ENCODE results near the gene CLDN6.
A peak's percentile ranks its signal among the peaks of the same experiment; 100 is the strongest.
"Not testable (repeated sequence)": the region's sequence is repeated elsewhere in the genome, so short reads cannot be mapped to it uniquely, and the experiment has no call there.

CLDN6 gene

DNA sequence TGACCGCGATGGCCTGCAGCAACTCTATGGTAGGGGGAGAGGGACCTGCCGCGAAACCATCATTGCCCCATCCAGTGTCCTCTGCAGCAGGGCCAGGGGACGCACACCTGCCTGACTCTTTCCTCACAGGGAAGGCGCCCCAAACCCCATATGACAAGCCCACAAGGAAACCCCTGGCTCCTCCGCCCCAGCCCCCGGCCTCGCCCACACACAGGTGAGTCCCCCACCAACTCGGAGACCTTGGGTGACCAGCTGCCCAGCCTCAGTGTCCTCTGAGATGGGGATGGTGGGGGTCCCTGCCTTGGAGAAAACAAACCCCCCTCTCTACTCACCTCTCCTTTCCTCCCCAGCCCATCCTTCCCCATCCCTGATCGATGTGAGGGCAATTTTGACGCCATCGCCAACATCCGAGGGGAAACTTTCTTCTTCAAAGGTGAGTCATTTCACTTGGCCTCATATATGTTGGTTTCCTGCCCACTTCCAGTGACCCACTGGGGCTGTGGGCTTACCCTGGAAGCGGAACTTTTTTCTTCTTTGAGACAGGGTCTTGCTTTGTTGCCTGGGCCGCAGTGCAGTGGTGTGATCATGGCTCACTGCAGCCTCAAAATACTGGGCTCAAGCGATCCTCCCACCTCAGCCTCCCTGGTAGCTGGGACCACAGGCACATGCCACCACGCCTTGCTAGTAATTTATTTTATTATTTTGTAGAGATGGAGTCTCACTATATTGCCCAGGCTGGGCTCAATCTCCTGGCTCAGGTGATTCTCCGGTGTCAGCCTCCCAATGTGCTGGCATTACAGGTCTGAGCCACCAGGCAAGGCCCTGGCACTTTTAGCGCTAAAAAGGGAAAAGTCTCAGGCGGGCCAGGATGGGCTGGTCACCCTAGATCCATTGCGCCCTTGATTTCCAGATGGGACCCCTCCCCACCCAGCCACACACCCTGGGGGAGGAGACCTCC lies 39.5 kb upstream of the CLDN6 start:
- no peaks in the 10 kb centered on the region for H3K9me3 ChIP-seq
- peaks cover 63% of the 10 kb centered on the region for H3K36me3 ChIP-seq
- no peaks in the 10 kb centered on the region for H3K27me3 ChIP-seq
- H3K4me1 ChIP-seq (ENCODE audit: control insufficient read depth in 1 of 2, insufficient read depth in 1 of 2, low read depth in 1 of 2, low read length in 1 of 2): peaks cover 91 to 97% of the 10 kb centered on the region in 2 experiments
- peak overlapping the region; percentile 94 for H3K27ac ChIP-seq
- TF ChIP-seq CTCF (IDR thresholded peaks at IDR 0.05): no peak
- peak overlapping the region; percentile 98 to 99 for H3K4me3 ChIP-seq (ENCODE audit: low read depth in 1 of 2, low read length in 1 of 2)

- Histone ChIP-seq H3K27me3 (no peaks in the 10 kb centered on the region), H3K27ac (peak overlapping the region; percentile 94), H3K9me3 (no peaks in the 10 kb centered on the region), H3K36me3 (peaks cover 72% of the 10 kb centered on the region), H3K4me1 (ENCODE audit: control insufficient read depth in 1 of 2, insufficient read depth in 1 of 2, low read depth in 1 of 2, low read length in 1 of 2) (peaks cover 90 to 97% of the 10 kb centered on the region in 2 experiments), H3K4me3 (ENCODE audit: low read depth in 1 of 2, low read length in 1 of 2) (peak overlapping the region; percentile 98 to 99)
- no peak for TF ChIP-seq CTCF (IDR thresholded peaks at IDR 0.05)
Observed at GRCh38 chr16:3056336-3057180, 38.6 kb upstream of the CLDN6 start.

DNA sequence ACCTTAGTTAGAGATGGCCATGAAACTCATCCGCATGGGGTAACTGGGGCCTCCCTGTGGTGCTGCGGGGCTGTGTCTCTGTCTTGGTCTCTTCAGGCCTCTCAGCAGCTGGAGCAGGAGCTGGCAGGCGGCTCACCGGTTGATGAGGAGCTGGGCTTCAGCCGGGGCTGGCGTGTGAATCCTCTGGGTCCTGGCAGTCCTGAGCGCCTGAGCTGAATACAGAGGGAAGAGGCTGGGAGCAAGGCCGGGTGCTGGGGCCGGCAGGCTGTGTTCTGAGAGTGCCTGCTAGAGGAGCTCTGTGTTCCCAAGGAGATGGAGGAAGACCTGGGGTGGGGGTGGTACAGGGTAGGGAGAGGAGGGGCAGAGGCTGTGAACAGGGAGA lies 37.7 kb upstream of the CLDN6 start:
- peaks cover 78% of the 10 kb centered on the region for H3K36me3 ChIP-seq
- H3K4me1 ChIP-seq (ENCODE audit: control insufficient read depth in 1 of 2, insufficient read depth in 1 of 2, low read depth in 1 of 2, low read length in 1 of 2): peaks cover 92 to 97% of the 10 kb centered on the region in 2 experiments
- H3K9me3 ChIP-seq, H3K27me3 ChIP-seq: not testable (repeated sequence)
- H3K27ac ChIP-seq: peak overlapping the region; percentile 94
- H3K4me3 ChIP-seq (ENCODE audit: low read depth in 1 of 2, low read length in 1 of 2): peak overlapping the region; percentile 98 to 99

DNA sequence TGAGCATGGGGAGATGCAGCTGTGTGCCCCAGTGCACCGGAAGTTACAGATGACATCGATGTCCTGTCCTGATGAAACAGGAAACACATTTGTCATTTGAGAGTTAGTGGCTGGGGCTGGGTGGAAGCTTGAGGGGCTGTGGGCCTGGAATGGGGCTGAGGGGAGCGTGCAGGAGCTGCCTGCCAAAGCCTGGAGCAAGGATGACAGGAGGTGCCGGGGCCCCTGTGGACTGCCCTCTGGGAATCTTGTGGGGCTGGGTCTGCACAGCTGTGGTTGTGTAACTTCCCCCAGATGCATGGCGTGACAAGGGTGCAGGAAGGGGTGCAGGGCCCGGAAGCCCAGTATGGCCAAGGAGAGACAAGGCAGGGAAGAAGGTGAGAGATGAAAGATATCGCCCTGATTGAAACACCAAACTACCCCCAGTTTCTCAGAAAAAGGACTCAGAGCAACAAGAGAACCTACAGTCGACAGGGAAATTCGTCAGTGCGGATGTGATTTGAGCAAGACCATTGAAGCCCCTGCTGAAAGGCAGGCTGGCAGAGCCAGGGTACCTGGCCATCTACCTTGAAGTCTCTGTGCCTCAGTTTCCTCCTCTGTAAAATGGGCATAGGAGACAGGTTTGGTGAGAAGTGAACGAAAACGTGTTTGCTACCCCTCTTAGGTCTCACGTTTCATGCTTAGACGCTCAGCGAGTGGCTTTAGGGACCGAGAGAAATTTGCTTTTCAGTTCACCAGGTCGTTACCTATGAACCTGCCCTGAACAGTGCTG lies 37.2 kb upstream of the CLDN6 start:
- Histone ChIP-seq H3K4me3 (ENCODE audit: low read depth in 1 of 2, low read length in 1 of 2) (peak overlapping the region; percentile 98 to 99), H3K36me3 (peaks cover 78% of the 10 kb centered on the region), H3K27ac (peak overlapping the region; percentile 94), H3K9me3 (no peaks in the 10 kb centered on the region), H3K4me1 (ENCODE audit: control insufficient read depth in 1 of 2, insufficient read depth in 1 of 2, low read depth in 1 of 2, low read length in 1 of 2) (peaks cover 92 to 97% of the 10 kb centered on the region in 2 experiments), H3K27me3 (no peaks in the 10 kb centered on the region)
- no peak for TF ChIP-seq CTCF (IDR thresholded peaks at IDR 0.05)

GRCh38 chr16:3053330-3053710 lies 35.3 kb upstream of the CLDN6 start:
- peaks cover 78% of the 10 kb centered on the region for H3K36me3 ChIP-seq
- H3K9me3 ChIP-seq, H3K27me3 ChIP-seq: not testable (repeated sequence)
- TF ChIP-seq CTCF (IDR thresholded peaks at IDR 0.05): peak; percentile 15
- H3K4me1 ChIP-seq (ENCODE audit: control insufficient read depth in 1 of 2, insufficient read depth in 1 of 2, low read depth in 1 of 2, low read length in 1 of 2): peaks cover 95 to 99% of the 10 kb centered on the region in 2 experiments
- H3K27ac ChIP-seq: peak overlapping the region; percentile 94
- H3K4me3 ChIP-seq (ENCODE audit: low read depth in 1 of 2, low read length in 1 of 2): peak overlapping the region; percentile 99

DNA sequence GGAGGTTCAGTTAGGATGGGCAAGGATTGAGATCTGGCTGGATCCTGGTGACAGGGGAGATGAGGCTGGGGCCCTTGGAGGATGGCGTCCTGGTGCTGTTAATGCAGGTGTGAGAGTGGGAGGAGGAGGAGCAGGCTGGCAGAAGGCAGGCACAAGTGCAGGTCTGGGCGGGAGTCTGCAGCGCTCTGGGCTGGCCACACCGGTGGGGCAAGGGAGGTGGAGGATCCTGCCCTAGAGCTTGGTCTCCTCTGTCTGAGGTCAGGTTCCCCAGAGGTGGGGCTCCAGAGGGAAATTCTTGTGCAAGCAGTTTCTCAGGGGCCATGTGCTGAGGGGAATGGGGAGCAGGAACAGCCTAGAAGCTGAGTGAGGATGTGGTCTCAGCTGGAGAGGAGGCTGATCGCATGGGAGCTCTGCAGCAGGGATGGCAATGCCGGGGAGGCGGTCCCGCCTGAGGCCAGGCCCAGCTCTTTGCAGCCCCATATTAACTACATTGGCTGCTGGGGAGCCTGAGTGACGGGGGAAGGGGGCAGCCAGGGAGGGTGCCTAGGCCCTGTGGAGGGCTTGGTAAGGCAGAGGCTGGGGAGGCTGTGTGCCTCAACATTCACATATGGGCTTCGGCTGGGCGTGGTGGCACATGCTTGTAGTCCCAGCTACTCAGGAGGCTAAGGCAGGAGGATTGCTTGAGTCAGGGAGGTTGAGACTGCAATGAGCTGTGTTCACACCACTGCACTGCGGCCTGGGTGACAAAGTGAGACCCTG lies 34.8 kb upstream of the CLDN6 start:
- H3K4me1 ChIP-seq (ENCODE audit: control insufficient read depth in 1 of 2, insufficient read depth in 1 of 2, low read depth in 1 of 2, low read length in 1 of 2): peaks cover 93 to 99% of the 10 kb centered on the region in 2 experiments
- peak overlapping the region; percentile 99 for H3K4me3 ChIP-seq (ENCODE audit: low read depth in 1 of 2, low read length in 1 of 2)
- H3K9me3 ChIP-seq, H3K27me3 ChIP-seq: not testable (repeated sequence)
- H3K36me3 ChIP-seq: peaks cover 78% of the 10 kb centered on the region
- peak overlapping the region; percentile 94 for H3K27ac ChIP-seq
